ENCODE results near the gene APOE.

DNA sequence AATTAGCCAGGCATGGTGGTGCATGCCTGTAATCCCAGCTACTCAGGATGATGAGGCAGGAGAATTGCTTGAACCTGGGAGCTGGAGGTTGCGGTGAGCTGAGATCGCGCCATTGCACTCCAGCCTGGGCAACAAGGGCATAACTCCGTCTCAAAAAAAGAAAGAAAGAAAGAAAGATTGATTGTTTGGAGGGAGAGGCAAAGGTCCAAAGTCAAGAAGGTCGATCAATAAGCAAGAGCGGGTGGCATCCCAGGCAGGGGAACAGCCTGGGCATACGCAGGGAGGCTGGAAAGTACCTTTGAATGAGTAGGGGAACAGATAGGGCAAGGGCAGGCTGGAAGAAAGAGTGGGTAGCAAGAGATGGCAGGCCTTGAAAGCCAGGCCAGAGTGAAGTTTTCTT, 24.5 kb downstream of the APOE start:
- TF ChIP-seq, protein P1, sequence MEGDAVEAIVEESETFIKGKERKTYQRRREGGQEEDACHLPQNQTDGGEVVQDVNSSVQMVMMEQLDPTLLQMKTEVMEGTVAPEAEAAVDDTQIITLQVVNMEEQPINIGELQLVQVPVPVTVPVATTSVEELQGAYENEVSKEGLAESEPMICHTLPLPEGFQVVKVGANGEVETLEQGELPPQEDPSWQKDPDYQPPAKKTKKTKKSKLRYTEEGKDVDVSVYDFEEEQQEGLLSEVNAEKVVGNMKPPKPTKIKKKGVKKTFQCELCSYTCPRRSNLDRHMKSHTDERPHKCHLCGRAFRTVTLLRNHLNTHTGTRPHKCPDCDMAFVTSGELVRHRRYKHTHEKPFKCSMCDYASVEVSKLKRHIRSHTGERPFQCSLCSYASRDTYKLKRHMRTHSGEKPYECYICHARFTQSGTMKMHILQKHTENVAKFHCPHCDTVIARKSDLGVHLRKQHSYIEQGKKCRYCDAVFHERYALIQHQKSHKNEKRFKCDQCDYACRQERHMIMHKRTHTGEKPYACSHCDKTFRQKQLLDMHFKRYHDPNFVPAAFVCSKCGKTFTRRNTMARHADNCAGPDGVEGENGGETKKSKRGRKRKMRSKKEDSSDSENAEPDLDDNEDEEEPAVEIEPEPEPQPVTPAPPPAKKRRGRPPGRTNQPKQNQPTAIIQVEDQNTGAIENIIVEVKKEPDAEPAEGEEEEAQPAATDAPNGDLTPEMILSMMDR (IDR thresholded peaks at IDR 0.05; ENCODE audit: low read length): no peak
- no peak for TF ChIP-seq EZH2 (IDR thresholded peaks at IDR 0.05; ENCODE audit: borderline replicate concordance, low read length)
